ENCODE measurements around the gene PLSCR3.

Gene PLSCR3

GRCh38 chr17:7346761-7347614 is 47.3 kb downstream of the PLSCR3 start:
- no peak for DNase-seq

GRCh38 chr17:7343250-7343649 is 51.1 kb downstream of the PLSCR3 start:
- no peak for DNase-seq

- DNase-seq: no peak
Observed at GRCh38 chr17:7341842-7342241, 52.5 kb downstream of the PLSCR3 start.

GRCh38 chr17:7340179-7340578 is 54.1 kb downstream of the PLSCR3 start:
- DNase-seq: no peak
